GM12872 (cell line): ENCODE data around the gene SMAD4.

Experiments used
- CTCF ChIP-seq: IDR thresholded peaks from 3 replicates; pipeline ENCODE4 v1.5.1; 2011; ENCODE audit warnings: low read depth, mild to moderate bottlenecking, low read length, moderate library complexity; ENCODE audit not compliant: insufficient read depth

The SMAD4 gene

GRCh38 chr18:51107082-51107481 is 77.1 kb downstream of the SMAD4 start:
- no peak for TF ChIP-seq CTCF

DNA sequence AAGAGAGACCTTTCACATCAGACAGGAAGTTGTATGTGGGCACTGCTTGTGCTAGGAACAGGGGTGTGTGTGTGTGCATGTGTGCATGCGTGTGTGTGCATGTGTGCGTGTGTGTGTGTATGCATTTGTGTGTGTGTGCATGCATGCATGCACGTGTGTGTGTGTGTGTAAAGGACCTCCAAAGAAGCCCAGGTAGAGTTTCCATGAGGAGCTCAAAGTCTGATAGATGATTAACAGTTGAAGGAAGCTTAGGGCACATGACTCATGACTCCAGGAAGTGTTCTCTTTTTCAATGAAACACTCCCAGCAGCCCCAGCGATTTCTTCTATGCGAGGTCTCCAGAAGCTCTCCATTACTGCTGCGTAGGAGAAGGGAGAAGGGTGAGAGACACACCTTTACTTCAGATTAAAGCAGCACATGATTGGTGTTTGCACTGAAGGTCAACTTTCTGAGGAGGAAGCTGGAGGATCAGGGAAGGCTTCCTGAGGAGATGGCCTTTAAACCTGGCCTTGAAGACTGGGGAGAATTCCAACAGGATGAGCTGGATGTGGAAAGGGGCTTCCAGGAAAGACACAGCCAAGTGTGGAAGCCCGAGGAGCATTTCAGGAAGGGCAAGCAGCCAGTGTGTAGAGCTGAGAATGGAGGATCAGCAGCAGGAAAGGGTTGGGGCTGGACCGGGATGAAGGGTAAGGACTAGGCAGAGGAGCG is 77.7 kb downstream of the SMAD4 start:
- no peak for TF ChIP-seq CTCF

- no peak for TF ChIP-seq CTCF
These were observed 78.3 kb downstream of the SMAD4 start for GRCh38 chr18:51108330-51108729.

GRCh38 chr18:51110073-51110797 is 80.2 kb downstream of the SMAD4 start:
- peak; percentile 94 for TF ChIP-seq CTCF

DNA sequence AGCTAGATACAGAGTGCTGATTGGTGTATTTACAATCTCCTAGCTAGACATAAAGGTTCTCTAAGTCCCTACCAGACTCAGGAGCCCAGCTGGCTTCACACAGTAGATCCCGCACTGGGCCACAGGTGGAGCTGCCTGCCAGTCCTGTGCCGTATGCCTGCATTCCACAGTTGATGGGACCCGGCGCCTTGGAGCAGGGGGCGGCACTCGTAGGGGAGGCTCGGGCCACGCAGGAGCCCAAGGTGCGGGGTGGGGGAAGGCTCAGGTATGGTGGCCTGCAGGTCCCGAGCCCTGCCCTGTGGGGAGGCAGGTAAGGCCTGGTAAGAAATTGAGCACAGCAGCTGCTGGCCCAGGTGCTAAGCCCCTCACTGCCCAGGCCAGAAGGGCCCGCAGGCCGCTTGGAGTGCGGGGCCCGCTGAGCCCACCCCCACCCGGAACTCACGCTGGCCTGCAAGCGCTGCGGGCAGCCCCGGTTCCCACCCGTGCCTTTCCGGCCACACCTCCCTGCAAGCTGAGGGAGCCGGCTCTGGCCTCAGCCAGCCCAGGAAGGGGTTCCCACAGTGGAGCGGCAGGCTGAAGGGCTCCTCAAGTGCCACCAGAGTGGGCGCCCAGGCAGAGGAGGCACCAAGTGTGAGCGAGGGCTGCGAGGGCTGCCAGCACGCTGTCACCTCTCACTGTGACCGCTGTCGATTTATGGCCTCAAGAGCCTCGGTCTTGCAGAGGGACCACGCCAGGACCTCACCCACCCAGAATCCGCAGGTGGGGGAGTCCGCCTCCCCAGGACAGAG is 91.0 kb downstream of the SMAD4 start:
- no peak for TF ChIP-seq CTCF

DNA sequence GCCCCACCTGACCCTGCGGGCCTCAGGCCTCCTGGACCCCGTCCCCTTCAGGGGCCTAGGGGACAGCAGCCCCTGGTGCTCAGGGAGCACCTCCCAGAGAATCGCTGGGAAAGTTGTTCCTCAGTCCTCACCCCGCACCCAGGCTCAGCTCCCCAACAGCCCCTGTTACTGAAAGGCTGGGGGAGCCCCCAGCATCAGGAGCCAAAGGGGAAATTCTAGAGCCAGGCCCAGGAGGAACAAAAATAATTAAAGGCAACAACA is 91.5 kb downstream of the SMAD4 start:
- TF ChIP-seq CTCF: no peak

DNA sequence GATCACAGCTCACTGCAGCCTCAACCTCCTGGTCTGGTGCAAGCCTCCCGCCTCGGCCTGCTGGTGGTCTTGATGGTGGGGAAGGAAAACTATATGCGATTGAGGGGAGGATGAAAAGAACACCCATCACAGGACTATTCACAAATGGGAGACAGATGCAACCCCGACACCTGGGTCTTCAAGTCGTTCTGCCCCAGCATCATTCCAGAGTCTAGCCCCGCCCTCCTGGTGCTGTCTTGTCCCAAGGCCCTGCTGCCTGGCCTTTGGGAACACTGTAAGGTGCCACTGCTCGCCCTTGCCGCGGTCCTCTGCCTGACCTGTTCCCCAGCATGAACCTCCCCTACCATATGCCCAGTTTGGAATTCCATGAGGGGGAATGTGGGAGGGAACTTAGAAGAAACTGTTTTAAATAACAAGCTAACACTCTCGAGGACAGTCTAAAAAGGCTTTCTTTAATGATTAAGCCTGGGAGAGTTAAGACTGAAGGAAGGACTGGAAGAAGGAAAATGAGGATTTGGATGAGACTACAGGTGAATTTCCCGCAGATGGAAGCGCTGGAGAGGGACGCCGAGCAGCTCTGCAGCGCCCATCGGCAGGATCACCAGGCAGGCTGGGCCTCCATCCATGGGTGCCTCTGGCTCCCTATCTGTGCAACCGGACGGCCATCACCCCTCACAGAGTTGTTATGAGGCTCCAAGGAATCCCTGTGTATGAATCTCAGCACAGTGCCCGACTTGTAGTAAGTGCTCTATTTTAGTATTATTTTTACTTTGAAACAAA is 92.4 kb downstream of the SMAD4 start:
- TF ChIP-seq CTCF: no peak
